HG03175 (cell line): ENCODE results near the gene PIGK.

ENCODE experiments used
- ATAC-seq: cut with Tn5 transposase; IDR thresholded peaks from one replicate; pipeline ENCODE4 v1.9.1; 2021; ENCODE audit warnings: mild to moderate bottlenecking, moderate library complexity; ENCODE audit not compliant: unreplicated experiment

PIGK gene

DNA sequence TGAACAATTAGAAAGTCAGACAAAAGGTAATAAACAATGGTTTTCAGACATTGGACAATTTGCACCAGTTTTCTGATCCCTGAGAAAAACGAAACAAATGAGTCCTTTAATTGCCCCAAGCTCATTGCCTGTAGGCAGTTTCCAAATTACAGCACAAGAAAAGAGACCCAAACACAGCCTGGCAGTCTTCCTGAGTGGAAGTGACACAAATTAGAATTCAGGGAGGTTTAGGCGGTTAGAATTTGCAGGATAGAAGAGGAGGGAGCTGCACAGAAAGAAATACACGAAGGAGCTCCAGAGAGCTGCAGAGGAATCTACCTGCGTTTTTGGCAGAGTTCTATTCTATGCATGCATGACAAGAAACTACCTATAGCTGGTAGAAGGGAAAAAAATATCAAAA lies 115.7 kb downstream of the PIGK start:
- no peak for ATAC-seq

DNA sequence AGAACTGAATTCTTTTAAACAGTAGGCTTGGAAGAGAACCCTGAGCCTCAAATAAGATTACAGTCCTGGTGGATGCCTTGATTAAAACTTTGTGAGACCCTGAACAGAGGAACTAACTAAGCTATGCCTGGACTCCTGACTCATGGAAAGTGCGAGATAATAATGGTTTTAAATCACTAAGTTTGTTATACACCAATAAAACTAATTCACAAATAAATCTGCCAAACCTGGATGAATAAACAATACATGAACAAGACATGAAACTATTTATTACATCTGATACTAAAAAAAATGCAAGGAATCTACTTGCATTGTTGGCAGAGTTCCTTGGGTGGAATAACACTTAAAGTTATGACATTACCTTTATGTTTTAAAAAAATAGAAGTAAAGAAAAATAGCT lies 118.4 kb downstream of the PIGK start:
- ATAC-seq, result no peak

DNA sequence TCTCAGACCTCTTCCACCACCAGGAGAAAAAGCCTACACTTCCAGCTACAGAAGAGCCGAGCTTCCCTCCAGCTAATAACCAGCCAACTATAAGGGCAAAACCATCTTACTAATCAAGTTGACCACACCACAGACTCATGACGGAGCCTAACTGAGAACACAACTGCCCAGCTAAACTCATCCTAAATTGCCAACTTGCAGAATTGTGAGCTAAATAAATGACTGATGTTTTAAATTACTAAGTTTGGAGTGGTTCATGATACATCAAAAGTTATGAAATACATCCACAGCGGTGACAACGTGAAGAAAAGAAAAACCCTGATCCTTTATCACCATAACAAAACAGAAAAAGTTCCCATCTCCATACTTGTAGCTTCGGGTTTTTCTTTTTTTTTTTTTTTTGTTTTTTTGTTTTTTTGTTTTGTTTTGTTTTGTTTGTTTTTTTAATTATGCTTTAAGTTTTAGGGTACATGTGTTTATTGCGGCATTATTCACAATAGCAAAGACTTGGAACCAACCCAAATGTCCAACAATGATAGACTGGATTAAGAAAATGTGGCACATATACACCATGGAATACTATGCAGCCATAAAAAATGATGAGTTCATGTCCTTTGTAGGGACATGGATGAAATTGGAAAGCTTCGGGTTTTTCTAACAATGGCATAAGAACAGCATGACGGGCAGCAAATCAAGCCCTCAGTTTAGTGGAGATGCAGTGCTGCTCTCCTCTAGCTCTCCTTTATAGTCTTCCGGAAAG lies 122.6 kb downstream of the PIGK start:
- ATAC-seq, result no peak

DNA sequence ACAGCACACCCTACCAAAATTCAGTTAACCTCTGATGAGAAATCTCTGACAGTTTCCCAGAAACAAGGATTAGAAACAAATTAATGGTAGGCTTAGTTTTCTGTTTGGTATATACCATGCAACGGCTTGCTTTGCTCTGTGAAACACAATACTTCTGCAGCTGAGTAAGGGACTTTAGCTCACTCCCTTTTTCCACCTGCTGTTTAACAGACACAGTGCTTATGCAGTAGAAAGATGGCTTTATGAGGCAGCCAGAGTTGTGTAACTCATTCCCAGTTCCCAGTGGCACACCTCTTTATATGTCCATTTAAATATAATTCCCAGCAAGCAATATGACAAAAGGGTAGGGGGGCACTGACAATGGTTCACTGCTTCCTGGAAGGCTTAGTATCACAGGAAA lies 124.0 kb downstream of the PIGK start:
- no peak for ATAC-seq

DNA sequence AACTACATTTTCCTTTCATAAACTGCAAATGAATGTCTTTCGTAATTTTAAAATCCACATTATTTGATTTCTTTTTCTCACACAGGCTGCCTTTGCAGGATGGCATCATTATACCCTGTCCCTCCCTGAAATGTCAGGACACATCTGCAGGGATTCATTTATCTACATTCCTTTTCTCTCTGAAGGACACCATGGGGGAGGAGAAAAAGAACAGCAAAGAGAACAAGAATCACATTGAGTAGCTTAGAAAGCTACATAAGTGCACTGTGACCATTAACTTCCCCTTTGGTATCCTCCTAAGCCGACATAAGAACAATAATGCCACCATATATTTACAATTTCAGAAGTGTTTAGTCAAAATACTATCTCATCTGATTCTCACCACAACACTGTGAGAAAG lies 129.5 kb downstream of the PIGK start:
- ATAC-seq, result no peak

DNA sequence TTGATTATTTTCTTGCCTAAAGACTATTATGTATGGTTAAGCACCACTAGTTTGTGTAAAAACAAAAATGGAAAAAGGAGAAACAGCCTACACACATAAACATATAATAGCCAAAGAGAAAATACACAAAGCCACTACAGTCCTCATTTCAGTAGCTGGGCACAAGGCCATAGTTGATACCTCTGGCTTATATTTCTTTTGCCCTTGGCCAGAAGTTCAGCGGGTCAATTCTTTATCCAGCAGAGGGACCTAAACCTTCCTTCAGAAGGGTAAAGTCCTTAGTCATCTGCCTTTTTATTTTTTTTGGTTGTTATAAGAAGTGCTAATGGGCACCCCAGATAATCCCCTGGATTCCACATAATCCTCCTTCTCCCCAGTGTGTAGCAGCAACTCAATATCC lies 134.1 kb downstream of the PIGK start:
- no peak for ATAC-seq

DNA sequence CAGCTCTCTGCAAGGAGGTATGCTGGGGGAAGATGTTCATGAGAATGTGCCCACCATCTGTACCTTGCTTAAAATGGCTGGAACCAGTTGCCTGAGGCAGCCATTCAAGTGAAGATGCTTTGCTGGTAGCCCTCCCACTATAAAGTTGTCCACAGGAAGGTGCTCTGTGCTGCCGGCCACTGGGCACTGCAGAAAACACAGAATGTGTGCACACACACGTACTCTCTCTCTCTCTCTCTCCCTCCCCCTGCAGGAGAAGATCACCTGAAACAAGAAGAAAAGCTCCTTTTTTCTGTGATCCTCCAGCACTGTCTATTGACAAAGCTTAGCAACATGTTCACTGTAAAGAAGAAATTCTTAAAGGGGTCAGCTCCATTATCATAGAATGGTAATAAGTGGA lies 134.8 kb downstream of the PIGK start:
- ATAC-seq, result no peak

DNA sequence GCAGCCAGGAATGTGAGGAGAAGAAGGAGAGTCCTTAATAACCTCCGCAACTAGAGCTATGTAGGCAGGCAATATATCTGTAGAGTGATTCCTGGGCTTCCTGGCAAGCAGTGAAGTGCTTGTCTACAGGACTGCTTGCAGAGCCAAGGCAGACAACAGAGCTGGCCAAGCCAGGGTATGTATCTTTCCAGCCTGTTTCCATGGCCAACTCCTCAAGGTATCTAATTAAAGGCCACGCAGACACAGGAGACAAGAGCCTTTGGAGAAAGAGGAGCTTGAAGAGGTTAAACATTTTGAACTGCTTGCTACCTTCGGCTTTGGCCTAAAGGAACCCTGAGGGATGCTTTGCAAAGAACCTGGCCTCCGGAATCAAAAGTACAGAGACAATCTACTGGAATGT lies 137.4 kb downstream of the PIGK start:
- no peak for ATAC-seq

DNA sequence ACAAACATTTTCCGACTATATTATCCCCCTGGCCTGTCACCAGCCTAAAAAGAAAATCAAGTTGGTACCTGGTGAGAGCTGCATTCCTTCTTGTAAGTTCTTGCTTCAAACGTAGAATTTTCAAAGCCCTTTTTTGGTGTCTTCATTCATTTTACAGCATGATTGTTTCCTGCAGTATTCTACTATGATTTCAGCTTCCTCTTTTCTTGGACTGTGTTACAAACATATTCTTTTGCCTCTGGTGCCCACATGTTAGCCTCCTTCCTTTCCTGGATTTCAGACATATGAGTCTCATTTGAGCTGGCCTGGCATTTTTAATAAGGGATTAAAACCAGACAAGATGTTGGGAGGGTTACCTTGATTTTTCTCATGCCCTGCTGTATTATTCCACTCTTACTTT lies 142.5 kb downstream of the PIGK start:
- no peak for ATAC-seq

DNA sequence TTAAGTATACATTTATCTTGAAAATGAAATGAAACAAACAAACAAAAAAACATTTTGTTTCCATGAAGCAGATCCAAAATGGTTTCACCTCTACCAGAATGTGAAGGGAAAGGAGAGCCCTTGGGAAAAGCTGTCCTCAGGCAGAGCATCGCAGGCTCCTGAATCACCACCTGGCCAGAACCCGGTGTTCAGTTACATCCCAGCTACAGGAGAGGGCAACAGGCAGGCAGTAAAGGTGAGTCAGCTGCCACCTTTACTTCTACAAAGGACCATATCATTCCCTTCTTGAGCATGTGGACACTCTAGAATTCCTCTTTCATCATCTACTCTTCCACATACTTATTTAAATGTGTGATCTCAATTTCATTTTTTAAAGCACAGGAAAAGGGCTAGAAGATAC lies 151.2 kb downstream of the PIGK start:
- ATAC-seq, result no peak

DNA sequence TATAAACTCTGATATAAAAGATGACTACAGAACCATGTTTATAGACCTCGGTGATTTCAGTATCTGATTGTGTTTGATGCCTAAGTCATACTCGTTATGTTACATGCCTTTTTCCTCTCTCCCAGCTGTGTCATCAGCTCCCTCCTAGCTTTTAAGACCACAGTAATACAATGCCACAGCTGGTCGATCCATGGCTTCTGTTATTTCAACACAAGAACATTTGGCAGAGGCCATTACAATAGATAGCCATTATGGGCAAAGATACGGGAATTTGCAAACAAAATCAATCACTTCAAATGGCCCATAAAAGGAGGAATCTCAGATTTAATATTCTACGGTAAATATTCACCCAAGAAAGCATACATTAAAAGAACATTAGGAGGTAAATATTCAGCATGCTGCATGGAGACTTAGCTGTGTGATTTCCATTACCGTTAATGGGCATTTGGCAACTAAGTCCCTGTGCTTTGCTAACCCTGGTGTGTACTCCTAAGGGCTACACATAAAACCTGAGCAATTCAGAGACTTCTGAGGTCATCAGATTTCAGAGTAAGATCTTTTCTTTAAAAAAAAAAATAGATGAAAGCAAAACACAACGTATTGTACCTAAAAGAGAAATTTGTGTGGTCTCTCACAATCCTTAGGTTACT lies 153.4 kb downstream of the PIGK start:
- no peak for ATAC-seq

DNA sequence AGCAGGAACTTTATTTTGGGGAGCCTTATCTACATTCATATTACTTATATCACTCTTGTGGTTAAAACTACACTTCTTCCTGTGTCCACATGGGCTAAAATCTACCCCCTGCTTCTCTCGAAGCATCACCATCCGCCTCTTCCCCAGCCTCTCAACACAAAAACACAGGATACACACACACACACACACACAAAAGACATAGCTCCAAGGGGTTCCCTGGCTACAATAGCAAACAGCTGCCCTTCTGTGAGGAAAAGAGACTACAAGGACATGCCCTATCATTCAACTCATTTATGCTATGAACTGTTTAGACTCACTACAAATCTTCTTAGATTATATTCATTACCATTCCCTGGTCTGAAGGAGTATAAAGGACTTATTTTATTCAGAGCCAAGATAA lies 155.0 kb downstream of the PIGK start:
- ATAC-seq, result no peak

DNA sequence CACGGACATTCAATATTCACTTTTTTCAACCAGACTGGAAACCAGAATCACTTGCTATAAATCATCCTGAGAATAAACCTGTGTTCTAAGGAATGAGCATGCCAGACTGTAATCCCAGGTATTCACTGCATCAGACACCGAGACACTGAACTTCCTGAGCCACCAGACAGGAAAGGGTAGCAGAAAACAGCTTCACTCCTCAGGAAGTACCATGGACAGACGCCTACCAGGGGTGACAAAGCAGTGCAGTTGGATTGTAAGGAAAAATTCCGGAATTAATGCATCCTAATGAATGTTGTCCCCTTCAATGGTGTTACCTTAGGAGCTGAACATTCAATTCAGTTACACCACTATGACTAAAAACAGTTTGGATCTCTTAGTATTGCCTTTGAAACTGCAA lies 156.1 kb downstream of the PIGK start:
- no peak for ATAC-seq

DNA sequence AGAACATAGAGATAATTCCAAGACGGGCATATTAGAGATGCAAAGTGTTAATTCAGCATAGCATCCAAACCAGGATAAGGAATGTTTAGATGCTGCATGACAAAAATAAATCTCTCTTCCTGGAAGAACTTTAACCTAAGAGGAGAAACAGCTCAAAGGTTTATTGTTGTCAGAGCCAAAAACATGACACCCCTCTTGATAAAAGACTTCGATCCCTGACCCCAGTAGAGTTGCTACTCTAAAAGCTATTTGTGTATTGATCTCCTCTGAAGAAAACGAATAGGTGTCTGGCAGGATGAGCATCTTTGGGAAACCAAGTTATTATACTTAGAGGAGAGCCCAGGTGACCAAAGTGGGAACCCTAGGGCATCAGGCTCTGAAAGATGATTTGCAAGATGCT lies 158.1 kb downstream of the PIGK start:
- ATAC-seq, result no peak

DNA sequence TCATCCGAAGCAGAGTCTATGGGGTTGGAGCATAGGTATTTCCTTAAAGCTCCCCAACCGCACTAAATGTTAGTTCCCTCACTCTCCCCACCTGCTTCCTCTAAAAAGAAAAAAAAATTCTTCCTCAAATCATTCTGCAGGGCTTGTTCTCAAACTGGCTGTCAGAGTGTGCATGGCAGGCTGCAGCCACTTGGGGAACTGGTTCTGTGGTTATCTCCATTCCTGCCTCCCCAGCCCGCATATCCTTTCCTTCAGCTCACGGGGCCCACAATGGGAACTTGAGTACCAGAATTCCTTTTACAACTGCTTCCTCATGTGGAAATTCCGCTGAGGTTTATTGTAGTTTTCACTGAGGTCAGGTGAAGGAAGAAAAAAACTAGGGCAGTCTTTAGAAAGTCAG lies 159.2 kb downstream of the PIGK start:
- ATAC-seq, result no peak

DNA sequence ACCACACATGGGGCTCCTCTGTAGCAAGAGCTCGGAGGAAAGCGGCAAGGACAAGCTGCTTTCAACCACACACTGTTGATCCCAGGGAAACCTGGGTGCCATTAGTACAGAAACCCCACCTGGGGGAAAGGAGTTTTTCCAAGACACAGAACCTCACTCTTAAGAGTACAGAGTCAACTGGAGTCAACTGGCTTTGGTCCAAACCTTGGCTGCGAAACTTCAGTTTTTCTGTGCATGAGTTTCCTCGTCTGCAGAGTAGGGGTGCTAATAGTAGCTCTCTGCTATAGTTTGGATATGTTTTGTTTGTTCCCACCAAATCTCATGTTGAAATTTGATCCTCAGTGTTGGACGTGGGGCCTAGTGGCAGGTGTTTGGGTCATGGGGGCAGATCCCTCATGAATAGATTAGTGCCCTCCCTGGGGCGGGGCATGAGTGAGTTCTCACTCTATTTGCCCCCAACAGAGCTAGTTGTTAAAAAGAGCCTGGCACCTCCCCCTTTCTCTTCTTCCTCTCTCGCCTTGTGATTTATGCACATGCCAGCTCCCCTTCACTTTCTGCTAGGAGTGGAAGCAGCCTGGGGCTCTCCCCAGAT lies 161.1 kb downstream of the PIGK start:
- ATAC-seq, result no peak

DNA sequence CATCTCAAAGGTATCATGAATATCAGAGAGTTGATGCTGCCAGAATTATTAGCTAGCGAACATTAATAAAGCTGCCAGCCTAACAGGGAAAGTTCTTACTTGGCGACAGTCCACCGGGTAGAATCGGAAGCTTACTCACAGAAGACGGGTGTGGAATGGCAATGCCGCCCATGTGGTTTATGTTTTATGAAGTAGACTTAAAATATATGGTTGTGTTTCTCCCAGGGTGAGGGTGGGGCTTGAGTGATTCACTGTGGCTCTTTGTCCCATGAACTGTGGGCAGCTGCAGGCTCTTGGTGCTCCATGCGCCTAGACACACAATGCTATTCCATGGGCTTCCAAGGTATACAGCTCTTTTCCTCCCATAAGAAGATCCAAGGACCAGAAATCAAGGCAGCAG lies 162.7 kb downstream of the PIGK start:
- no peak for ATAC-seq

DNA sequence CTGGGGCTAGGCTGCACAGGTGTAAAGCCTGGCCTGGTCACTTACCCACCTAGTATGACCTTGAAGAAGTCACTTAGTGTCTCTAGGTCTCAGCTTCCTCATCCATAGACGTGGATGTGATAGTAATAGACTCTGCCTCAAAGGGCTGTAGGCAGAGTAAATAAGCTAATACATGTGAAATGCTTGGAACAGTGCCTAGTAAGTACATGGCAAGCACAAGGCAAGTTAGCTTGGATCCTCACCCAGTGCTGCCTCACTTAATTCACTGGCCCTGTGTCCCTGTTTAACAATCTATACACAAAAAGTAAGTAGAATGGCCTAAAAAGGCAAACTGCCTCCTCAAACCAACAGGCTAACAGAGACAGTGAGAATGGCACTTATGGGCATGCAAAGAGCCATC lies 167.8 kb downstream of the PIGK start:
- ATAC-seq, result no peak

DNA sequence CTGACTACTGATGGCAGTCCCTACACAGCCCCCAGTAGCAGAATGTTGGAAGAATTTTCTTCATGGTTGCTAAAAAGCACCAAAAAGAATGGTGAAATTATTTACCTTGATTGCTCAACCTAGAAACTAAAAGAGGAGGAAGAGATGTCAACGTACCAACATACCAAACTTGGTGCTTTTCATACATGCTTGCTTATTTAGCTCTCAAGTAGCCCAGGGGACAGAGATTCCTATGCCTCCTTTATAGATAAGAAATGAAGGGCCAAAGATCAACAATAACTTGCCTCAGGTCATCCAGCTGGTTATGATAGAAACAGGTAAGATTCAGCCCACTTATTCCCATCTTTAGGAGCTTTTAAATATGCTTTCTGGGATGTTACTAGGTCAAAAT lies 170.6 kb downstream of the PIGK start:
- ATAC-seq, result no peak

DNA sequence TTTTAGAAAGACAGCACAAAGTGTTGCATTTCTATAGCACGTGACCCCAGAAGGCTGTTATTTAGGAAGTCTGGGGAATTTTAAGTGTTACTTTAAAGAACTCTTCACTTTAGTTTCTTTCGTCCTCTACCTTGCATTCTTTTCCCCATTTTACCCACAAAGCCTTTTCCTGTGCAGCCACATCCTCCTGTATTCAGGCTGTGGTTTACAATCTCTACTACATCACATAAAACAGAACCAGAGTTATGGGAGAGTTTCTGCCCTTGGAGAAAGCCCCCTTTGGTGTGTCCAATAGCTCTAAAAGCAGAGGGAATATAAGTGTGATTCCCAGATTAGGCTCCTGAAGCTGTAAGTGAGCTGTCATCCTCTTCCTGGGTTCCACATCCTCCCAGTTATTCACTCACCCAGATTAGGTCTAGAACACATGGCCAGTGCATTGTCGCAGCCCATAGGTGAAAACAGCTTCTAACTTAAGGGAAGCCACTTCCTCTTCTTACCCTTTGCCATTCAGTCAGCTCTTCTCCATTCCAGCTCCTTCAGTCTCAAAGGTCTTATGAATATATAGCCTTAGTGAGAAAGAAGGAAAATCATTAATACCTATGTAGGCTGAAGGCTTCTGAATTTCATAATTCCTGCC lies 171.1 kb downstream of the PIGK start:
- ATAC-seq, result no peak

DNA sequence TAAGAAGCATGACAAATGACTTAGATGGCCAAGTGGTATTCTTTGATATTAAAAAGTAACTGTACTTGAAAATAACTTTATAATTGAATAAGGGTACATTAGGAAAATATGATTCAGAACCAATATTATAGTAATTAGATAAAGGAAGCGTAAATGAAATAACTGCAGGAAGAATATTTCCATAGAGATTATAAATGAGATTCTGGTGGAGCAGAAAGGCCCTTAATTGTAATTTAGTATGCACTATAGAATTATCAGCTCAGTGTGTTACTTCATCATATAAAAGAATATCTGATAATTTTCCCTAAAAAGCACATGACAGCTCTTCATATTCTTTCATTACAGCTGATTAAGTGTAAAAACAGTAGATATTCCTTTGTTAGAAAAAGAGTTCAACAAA lies 171.7 kb downstream of the PIGK start:
- no peak for ATAC-seq
